Left lung (tissue), 10 donors: ENCODE data around the gene GABRG3. TPM values are rescaled to one million over a fixed set of nuclear protein-coding genes. Genes with fewer than 3 reads are reported as not detected.
A peak's percentile ranks its signal among the peaks of the same experiment; 100 is the strongest.

Source experiments
- ATAC-seq: fragments of 200-7000 bp; cut with Tn5 transposase; one replicate; pipeline ENCODE4 v1.9.1; 2020; ENCODE audit warnings: moderate library complexity
- DNase-seq, 4 donors: peaks; one replicate each; pipeline ENCODE4 v3.0.0-alpha.2; 2013 to 2020
- H3K27ac ChIP-seq, 2 donors: fragments of 200-600 bp; sonication (generic) in 1 of 2; one replicate each; pipeline versions ENCODE4 v1.5.0 to v1.8.0; 2020 to 2021
- H3K27me3 ChIP-seq, 2 donors: fragments of 200-600 bp; sonication (generic) in 1 of 2; one replicate each; pipeline versions ENCODE4 v1.5.0 to v1.8.0; 2020 to 2021
- H3K36me3 ChIP-seq, 2 donors: fragments of 200-600 bp; sonication (generic) in 1 of 2; one replicate each; pipeline versions ENCODE4 v1.5.0 to v1.8.0; 2020 to 2021
- H3K4me1 ChIP-seq, 2 donors: fragments of 200-600 bp; one replicate each; pipeline ENCODE4 v1.8.0; 2021
- H3K4me3 ChIP-seq, 2 donors: fragments of 200-600 bp; sonication (generic) in 1 of 2; one replicate each; pipeline versions ENCODE4 v1.5.0 to v1.8.0; 2020 to 2021; ENCODE audit warnings: mild to moderate bottlenecking in 1 of 2
- H3K9me3 ChIP-seq, 2 donors: fragments of 200-600 bp; sonication (generic) in 1 of 2; one replicate each; pipeline versions ENCODE4 v1.5.0 to v1.8.0; 2020 to 2021
- CTCF ChIP-seq, 2 donors: fragments of 200-600 bp; sonication (generic) in 1 of 2; IDR thresholded peaks; one replicate each; pipeline versions ENCODE4 v1.5.0 to v1.8.0; 2021; ENCODE audit warnings: antibody characterized with exemption in 2 of 2
- intact Hi-C, 2 donors: fragments of 100-400 bp; cut with DNase I; formaldehyde crosslinking; loops; one replicate each; pipeline versions ENCODE4 v1.11.2 to v1.14.2; 2022
- polyA plus RNA-seq, 6 donors: library from polyadenylated mRNA; unstranded; fragments of 120-200 nt; gene quantifications; one replicate each; pipeline ENCODE4 v1.2.1, GENCODE V29; 2013; ENCODE audit not compliant: insufficient read length in 6 of 6
- total RNA-seq, 2 donors: library from RNA; stranded (reverse); fragmentation: NEBNext Ultra II Directional; extraction: Animal tissue kit (Norgen Biotek cat#: 25700); gene quantifications; one replicate each; pipeline ENCODE4 v1.2.1, GENCODE V29; 2021
- donor health status: DM: no; HTN: yes; CAD: no.
- donor health status: DM: no; HTN: no; CAD: no.

The GABRG3 gene
- total and polyA plus RNA-seq, 8 donors, result 0.23 to 13.8 (median 10.3) TPM; not detected in 1

GRCh38 chr15:27125185-27125584, 154.2 kb downstream of the GABRG3 start:
- Histone ChIP-seq H3K27me3 (no peaks in the 10 kb centered on the region), H3K9me3 (no peaks in the 10 kb centered on the region)

GRCh38 chr15:27126449-27126848, 155.5 kb downstream of the GABRG3 start:
- ATAC-seq, result no peak
- no peaks in the 10 kb centered on the region for H3K36me3 ChIP-seq
- no peaks in the 10 kb centered on the region for H3K4me1 ChIP-seq
- H3K27me3 ChIP-seq, result no peaks in the 10 kb centered on the region
- no peak overlapping the region for H3K4me3 ChIP-seq
- no peak for TF ChIP-seq CTCF (IDR thresholded peaks at IDR 0.05)
- intact Hi-C loops, result no loop called here
- H3K27ac ChIP-seq, result no peak overlapping the region
- DNase-seq, result peak in 1 of 4 donors; percentile 44
- H3K9me3 ChIP-seq, result no peaks in the 10 kb centered on the region

More at GRCh38 chr15:27125185-27125584, 154.2 kb downstream of the GABRG3 start:
- no peak for TF ChIP-seq CTCF (IDR thresholded peaks at IDR 0.05)
- H3K36me3 ChIP-seq, result no peaks in the 10 kb centered on the region
- no peak overlapping the region for H3K27ac ChIP-seq
- no peak for ATAC-seq
- no peak overlapping the region for H3K4me3 ChIP-seq
- intact Hi-C loops, result no loop called here
- H3K4me1 ChIP-seq, result no peaks in the 10 kb centered on the region
- DNase-seq, result no peak

- Histone ChIP-seq H3K4me1 (no peaks in the 10 kb centered on the region), H3K9me3 (no peaks in the 10 kb centered on the region), H3K4me3 (no peak overlapping the region), H3K27ac (no peak overlapping the region), H3K36me3 (no peaks in the 10 kb centered on the region), H3K27me3 (no peaks in the 10 kb centered on the region)
- intact Hi-C loops, result no loop called here
- no peak for TF ChIP-seq CTCF (IDR thresholded peaks at IDR 0.05)
- no peak for ATAC-seq
- DNase-seq, result no peak
Measured at GRCh38 chr15:27127815-27128570, 157.0 kb downstream of the GABRG3 start.

GRCh38 chr15:27133249-27133648, 162.3 kb downstream of the GABRG3 start:
- no peak overlapping the region for H3K27ac ChIP-seq
- TF ChIP-seq CTCF (IDR thresholded peaks at IDR 0.05), result no peak

GRCh38 chr15:27134481-27134880, 163.5 kb downstream of the GABRG3 start:
- no peaks in the 10 kb centered on the region for H3K9me3 ChIP-seq
- H3K4me3 ChIP-seq, result no peak overlapping the region
- ATAC-seq (no peak), DNase-seq (no peak)
- no peaks in the 10 kb centered on the region for H3K36me3 ChIP-seq
- H3K27me3 ChIP-seq, result no peaks in the 10 kb centered on the region
- H3K4me1 ChIP-seq, result no peaks in the 10 kb centered on the region
- intact Hi-C loops, result no loop called here
- H3K27ac ChIP-seq, result no peak overlapping the region
- no peak for TF ChIP-seq CTCF (IDR thresholded peaks at IDR 0.05)

More at GRCh38 chr15:27133249-27133648, 162.3 kb downstream of the GABRG3 start:
- Histone ChIP-seq H3K27me3 (no peaks in the 10 kb centered on the region), H3K4me1 (no peaks in the 10 kb centered on the region), H3K4me3 (no peak overlapping the region), H3K36me3 (no peaks in the 10 kb centered on the region), H3K9me3 (no peaks in the 10 kb centered on the region)
- ATAC-seq (no peak), DNase-seq (no peak)
- intact Hi-C loops, result no loop called here
